PC-9 (cell line): Measurements from ENCODE around the gene ACER1.

ENCODE experiments used
- CTCF ChIP-seq: fragments of 200-600 bp; sonication (generic); conservative IDR thresholded peaks from 2 replicates; pipeline ENCODE4 v1.6.1; 2017; ENCODE audit warnings: mixed run types, antibody characterized with exemption, mild to moderate bottlenecking, moderate library complexity
- EZH2 ChIP-seq: fragments of 200-600 bp; sonication (generic); IDR thresholded peaks from 2 replicates; pipeline ENCODE4 v1.8.0; 2017; ENCODE audit warnings: antibody characterized with exemption, low read depth

- no peak for TF ChIP-seq CTCF
- no peak for TF ChIP-seq EZH2
Observed at GRCh38 chr19:6272411-6272791, 61.0 kb downstream of the ACER1 start.
